Subcutaneous adipose tissue (tissue), 4 donors: ENCODE results near the gene ST3GAL2. TPM values are rescaled to one million over a fixed set of nuclear protein-coding genes. Genes with fewer than 3 reads are reported as not detected.

Experiments
- total RNA-seq, 4 donors: library from RNA; depleted of rRNA; stranded (reverse); fragments of >200 nt; gene quantifications; one replicate each; pipeline ENCODE4 v1.1.0, GENCODE V29; 2016
- TF ChIP-seq, protein P1 (sequence below): fragments of 450-650 bp; IDR thresholded peaks from one replicate; pipeline ENCODE4 v1.5.1; 2016; ENCODE audit warnings: low read depth, mild to moderate bottlenecking, control low read depth, antibody characterized with exemption, moderate library complexity

Gene ST3GAL2
- total RNA-seq, 4 donors from 2014 or later = 9.9 to 14.1 (median 13.1) TPM

- TF ChIP-seq, protein P1, sequence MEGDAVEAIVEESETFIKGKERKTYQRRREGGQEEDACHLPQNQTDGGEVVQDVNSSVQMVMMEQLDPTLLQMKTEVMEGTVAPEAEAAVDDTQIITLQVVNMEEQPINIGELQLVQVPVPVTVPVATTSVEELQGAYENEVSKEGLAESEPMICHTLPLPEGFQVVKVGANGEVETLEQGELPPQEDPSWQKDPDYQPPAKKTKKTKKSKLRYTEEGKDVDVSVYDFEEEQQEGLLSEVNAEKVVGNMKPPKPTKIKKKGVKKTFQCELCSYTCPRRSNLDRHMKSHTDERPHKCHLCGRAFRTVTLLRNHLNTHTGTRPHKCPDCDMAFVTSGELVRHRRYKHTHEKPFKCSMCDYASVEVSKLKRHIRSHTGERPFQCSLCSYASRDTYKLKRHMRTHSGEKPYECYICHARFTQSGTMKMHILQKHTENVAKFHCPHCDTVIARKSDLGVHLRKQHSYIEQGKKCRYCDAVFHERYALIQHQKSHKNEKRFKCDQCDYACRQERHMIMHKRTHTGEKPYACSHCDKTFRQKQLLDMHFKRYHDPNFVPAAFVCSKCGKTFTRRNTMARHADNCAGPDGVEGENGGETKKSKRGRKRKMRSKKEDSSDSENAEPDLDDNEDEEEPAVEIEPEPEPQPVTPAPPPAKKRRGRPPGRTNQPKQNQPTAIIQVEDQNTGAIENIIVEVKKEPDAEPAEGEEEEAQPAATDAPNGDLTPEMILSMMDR = no peak
Measured at GRCh38 chr16:70472786-70473433, 34.0 kb upstream of the ST3GAL2 start.

GRCh38 chr16:70470927-70471341 lies 32.0 kb upstream of the ST3GAL2 start:
- TF ChIP-seq, protein P1 = no peak

DNA sequence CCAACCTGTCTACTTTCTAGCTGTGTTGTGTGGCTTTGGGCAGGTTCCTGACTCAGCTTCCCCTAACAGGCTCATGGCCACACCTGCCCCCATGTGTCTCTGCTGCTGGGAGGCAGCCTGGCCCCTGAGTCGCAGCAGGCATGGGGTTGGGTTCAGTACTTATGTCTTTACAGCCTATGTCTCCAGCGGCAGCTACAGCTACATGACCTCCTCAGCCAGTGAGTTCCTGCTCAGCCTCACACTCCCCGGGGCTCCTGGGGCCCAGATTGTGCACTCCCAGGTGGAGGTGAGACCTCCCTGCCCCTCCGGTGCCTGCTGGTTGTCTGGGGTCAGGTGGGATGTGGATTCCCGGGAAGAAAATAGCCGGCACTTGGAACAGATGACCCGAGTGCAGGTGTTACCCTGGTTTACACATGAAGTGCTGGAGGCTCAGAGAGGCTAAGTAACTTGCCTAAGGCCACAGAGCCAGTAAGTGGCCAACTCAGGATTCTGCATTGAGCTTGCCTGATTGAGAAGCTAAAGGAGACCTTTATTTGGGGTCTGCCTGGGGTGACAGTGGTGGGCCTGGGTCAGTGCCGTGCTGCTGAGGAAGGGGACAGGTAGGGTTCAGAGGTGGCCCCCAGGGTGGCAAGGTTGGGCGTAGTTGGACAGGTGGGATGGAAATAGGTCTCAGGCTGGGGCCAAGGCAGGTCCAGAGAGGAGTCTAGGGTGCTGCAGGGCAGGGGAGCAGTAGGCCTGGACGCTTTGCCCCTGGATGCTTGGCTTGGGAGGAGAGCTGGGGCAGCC lies 31.4 kb upstream of the ST3GAL2 start:
- TF ChIP-seq, protein P1 = no peak

GRCh38 chr16:70468776-70469525 lies 30.1 kb upstream of the ST3GAL2 start:
- TF ChIP-seq, protein P1 = no peak

DNA sequence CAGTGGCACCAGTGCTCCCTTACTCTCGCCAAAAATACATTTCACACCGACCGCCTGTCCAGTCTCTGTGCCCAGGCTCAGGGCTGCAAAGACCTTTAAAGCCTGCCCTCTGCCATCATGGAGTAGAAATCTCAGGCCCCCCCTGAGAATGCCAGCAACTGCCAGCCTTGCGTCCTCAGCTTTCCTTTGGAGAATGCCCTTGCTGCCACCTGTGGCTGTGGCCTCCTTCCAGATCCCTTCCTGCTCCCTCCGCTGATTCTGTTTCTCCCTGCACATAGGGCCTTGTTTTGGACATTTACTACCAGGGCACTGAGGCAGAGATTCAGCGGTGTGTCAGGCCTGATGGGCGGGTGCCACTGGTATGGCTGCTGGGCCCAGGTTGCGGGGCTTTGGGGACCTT lies 28.7 kb upstream of the ST3GAL2 start:
- TF ChIP-seq, protein P1 = no peak

DNA sequence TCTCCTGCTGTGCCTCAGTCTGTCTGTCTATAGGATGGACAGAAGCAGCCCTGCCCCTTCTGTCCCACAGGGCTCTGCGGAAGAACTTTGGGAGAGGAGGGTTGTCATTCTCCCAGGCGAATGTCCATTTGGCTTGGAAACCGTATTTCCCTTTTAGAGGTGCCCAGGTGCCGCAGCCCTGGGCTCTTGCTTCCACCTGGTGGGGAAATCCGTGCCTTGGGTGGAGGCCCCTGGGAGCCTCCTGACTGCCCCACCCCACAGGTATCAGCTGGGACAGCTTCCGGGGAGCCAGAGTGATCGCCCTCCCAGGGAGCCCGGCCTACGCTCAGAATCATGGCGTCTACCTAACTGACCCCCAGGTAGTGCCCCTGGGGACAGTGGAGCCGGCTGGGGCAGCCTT lies 28.2 kb upstream of the ST3GAL2 start:
- TF ChIP-seq, protein P1 = no peak

DNA sequence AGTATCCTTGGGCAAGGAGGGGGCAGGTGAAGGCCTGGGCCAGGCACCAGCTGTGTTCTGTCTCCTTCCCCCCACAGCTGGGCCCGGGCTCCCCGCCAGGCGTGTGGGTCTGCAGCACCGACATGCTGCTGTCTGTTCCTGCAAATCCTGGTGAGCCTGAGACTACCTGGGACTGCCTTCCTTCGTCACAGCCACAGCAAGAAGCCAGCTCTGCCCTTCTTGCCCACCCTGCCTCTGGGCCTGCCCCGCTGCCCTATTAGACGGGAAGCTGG lies 27.8 kb upstream of the ST3GAL2 start:
- TF ChIP-seq, protein P1 = no peak
